IMR-90 (cell line): Measurements from ENCODE around the gene ANKRD1. TPM values are rescaled to one million over a fixed set of nuclear protein-coding genes. Genes with fewer than 3 reads are reported as not detected.

Experiments
- CEBPB ChIP-seq: IDR thresholded peaks from 2 replicates; pipeline ENCODE4 v1.6.1; 2012; ENCODE audit warnings: low read depth, low read length, improper control_type of control experiment
- MXI1 ChIP-seq: IDR thresholded peaks from 2 replicates; pipeline ENCODE4 v1.6.1; 2012; ENCODE audit warnings: low read depth, mild to moderate bottlenecking, low read length, moderate library complexity, borderline replicate concordance
- POLR2A ChIP-seq: IDR thresholded peaks from 2 replicates; pipeline ENCODE4 v1.6.1; 2012; ENCODE audit warnings: mild to moderate bottlenecking, low read depth, low read length
- polyA plus RNA-seq, 3 experiments: library from polyadenylated mRNA; depleted of rRNA; stranded (reverse); fragments of >200 nt; gene quantifications; 2 replicates each; pipeline ENCODE4 v1.2.3, GENCODE V29; 2012; ENCODE audit warnings: low replicate concordance in 1 of 3
- total RNA-seq: library from RNA; depleted of rRNA; stranded (reverse); fragments of >200 nt; gene quantifications from 2 replicates; pipeline ENCODE4 v1.2.3, GENCODE V29; 2012

Gene ANKRD1
- total and polyA plus RNA-seq, 2 of the 4 experiments (the other 2 are of a cell fraction): 7.4 to 10.8 TPM

DNA sequence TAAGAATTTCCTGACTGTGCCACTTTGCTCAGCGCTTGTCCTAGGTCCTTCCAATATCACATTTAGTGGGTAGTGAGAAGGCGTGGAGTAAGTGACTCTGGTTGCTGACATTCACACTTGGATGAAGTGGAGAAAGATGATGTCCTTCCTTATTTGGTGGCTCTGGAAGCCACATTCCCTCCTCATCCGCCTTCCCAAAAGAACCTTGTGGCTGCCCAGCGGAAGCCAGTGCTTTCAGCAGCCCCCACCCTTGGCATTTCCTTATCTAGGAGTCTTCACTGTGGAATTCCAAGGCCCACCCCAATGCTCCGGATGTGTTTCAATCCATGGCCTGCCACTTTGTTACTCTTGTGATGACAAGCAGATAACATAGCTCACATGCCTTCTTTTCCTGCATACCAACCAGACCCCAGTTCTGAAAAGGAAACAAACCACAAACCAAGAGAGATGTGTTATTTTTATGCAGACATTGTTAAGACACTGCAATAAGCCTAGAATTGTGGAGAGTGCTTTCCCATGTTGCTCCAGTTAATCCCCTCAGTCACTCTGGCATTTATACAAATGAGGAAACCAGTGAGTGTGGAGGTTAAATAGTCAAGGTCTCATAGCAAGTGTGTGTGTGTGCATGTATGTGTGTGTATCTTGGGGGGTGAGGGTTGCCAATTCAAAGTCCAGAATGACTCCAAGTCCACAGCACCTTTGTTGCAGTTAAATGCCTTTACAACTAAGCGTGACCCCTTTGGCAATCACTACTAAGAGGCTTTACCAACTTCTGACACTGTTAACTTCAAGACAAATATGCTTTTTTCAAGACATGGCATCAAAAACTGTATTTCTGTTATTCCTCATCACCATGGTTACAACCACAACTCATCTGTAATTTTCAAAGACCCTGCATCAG is 10.3 kb upstream of the ANKRD1 start (continued):
- TF ChIP-seq POLR2A: no peak
- TF ChIP-seq CEBPB: peak; percentile 2; the same call in 1 of the 2 replicates
- no peak for TF ChIP-seq MXI1
